Karpas-422 (cell line): ENCODE measurements around the gene PLPP3. TPM values are rescaled to one million over a fixed set of nuclear protein-coding genes. Genes with fewer than 3 reads are reported as not detected.

Experiments
- DNase-seq: peaks from one replicate; pipeline ENCODE4 v3.0.0-alpha.2; 2015
- H2AFZ ChIP-seq: fragments of 200-600 bp; sonication (generic); 2 replicates; pipeline ENCODE4 v1.6.1; 2014; ENCODE audit warnings: antibody characterized with exemption, low read length, mixed read lengths
- H3K27ac ChIP-seq: fragments of 200-600 bp; sonication (generic); 2 replicates; pipeline ENCODE4 v1.5.1; 2014; ENCODE audit warnings: mild to moderate bottlenecking, low read length, moderate library complexity
- H3K27me3 ChIP-seq: fragments of 200-600 bp; sonication (generic); 2 replicates; pipeline ENCODE4 v1.6.1; 2014; ENCODE audit warnings: low read length, mixed read lengths
- H3K36me3 ChIP-seq: fragments of 200-600 bp; sonication (generic); 2 replicates; pipeline ENCODE4 v1.6.1; 2014; ENCODE audit warnings: low read length, mixed read lengths; ENCODE audit not compliant: insufficient read depth
- H3K4me1 ChIP-seq: fragments of 200-600 bp; sonication (generic); 2 replicates; pipeline ENCODE4 v1.6.1; 2014; ENCODE audit warnings: mild to moderate bottlenecking, low read length, mixed read lengths
- H3K4me2 ChIP-seq: fragments of 200-600 bp; sonication (generic); 2 replicates; pipeline ENCODE4 v1.6.1; 2014; ENCODE audit warnings: low read length, low read depth, mild to moderate bottlenecking; ENCODE audit not compliant: poor library complexity, severe bottlenecking
- H3K4me3 ChIP-seq: fragments of 200-600 bp; sonication (generic); 2 replicates; pipeline ENCODE4 v1.5.1; 2014; ENCODE audit warnings: mild to moderate bottlenecking, antibody characterized with exemption, low read length, mixed read lengths
- H3K79me2 ChIP-seq: fragments of 200-600 bp; sonication (generic); 2 replicates; pipeline ENCODE4 v1.6.1; 2014; ENCODE audit warnings: mild to moderate bottlenecking, low read length, mixed read lengths
- H3K9ac ChIP-seq: fragments of 200-600 bp; sonication (generic); 2 replicates; pipeline ENCODE4 v1.6.0; 2014; ENCODE audit warnings: low read length
- H3K9me2 ChIP-seq: fragments of 200-600 bp; sonication (generic), shearing (Covaris generic); replicated peaks from 2 replicates; pipeline ENCODE4 v1.6.0; 2014; ENCODE audit warnings: mild to moderate bottlenecking, low read length, moderate library complexity; ENCODE audit not compliant: insufficient read depth
- H3K9me3 ChIP-seq: fragments of 300-700, 200-600 bp; sonication (generic); 2 replicates; pipeline ENCODE4 v1.6.1; 2014; ENCODE audit warnings: low read length, mixed read lengths
- H4K20me1 ChIP-seq: fragments of 200-600 bp; sonication (generic); 2 replicates; pipeline ENCODE4 v1.6.1; 2014; ENCODE audit warnings: mild to moderate bottlenecking, antibody characterized with exemption, low read length, low read depth; ENCODE audit not compliant: insufficient read depth
- total RNA-seq: library from RNA; depleted of rRNA; stranded (reverse); fragments of >200 nt; shearing (Covaris generic); gene quantifications from 2 replicates; pipeline ENCODE4 v1.2.3, GENCODE V29; 2014; ENCODE audit warnings: low replicate concordance

The PLPP3 gene
- total RNA-seq, 1 experiment from 2014 or later = 11.3 TPM

- Histone ChIP-seq H3K4me3 (no peak overlapping the region), H3K4me1 (peaks cover 23% of the 10 kb centered on the region), H4K20me1 (no peaks in the 10 kb centered on the region), H3K79me2 (no peaks in the 10 kb centered on the region), H3K27ac (no peak overlapping the region), H2AFZ (no peak overlapping the region), H3K36me3 (no peaks in the 10 kb centered on the region), H3K27me3 (no peaks in the 10 kb centered on the region), H3K9me3 (no peaks in the 10 kb centered on the region), H3K4me2 (no peak overlapping the region), H3K9ac (no peak overlapping the region), H3K9me2 (no peaks in the 10 kb centered on the region)
- DNase-seq = no peak
Observed at GRCh38 chr1:56531624-56532349, 47.6 kb downstream of the PLPP3 start.

DNA sequence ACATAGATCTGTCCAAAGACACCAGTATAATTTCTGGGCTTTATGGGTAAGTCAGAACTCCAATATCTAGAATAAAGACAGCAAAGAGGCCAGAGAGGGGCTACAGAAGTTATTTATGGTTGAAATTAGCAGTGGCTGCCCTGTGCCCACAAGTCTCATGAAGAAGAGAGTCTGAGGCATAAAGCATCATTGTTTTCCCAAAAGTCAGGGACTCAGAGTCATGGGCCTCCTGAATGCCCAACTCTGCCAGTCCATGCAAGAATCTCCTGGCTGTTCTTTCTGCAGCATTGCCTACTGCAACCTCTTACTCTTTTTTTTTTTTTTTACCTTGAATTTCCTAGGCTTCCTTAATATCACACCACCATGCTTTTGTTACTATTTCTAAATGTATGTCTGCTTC lies 49.6 kb downstream of the PLPP3 start:
- Histone ChIP-seq H3K27ac (no peak overlapping the region), H3K36me3 (no peaks in the 10 kb centered on the region), H3K9me2 (no peaks in the 10 kb centered on the region), H3K9ac (no peak overlapping the region), H4K20me1 (no peaks in the 10 kb centered on the region), H3K79me2 (no peaks in the 10 kb centered on the region), H3K27me3 (no peaks in the 10 kb centered on the region), H3K4me1 (peaks cover 43% of the 10 kb centered on the region), H3K9me3 (no peaks in the 10 kb centered on the region), H3K4me3 (no peak overlapping the region), H2AFZ (no peak overlapping the region), H3K4me2 (no peak overlapping the region)
- no peak for DNase-seq

DNA sequence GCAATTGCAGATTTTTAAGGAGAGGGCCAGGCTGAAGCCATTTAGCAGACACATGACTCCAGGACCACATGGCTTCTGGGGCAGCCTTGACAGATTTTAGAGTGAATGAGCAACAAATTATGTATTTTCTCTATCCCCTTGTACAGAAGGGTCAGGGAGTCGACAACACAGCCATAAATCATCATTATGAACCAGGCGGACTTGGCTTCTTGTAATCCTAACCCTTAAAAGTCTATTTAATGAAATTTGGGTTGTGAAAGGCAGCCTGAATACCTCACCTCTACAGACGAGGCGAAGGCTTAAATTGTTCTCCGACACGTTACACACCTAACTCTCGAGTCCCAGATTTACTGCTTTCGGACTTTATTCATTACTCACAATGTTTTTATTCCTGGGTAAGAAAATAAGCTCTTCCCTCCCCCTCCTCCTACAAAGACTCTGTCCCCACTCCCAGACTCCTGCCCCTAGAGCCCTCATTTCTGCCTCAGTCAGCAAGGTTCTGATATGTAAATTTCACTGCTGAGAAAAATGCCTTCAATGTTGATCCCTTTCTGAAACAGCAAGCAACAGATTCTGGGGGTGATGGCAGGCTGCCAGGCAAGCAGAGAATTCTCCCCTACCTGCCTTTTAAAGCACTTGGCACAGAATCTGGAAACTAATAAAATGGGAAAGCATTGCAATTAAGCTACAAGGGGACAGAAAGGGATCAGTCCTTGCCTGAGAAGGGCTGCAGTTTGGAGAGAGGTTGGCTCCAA lies 51.6 kb downstream of the PLPP3 start:
- no peaks in the 10 kb centered on the region for H3K36me3 ChIP-seq
- H3K79me2 ChIP-seq = no peaks in the 10 kb centered on the region
- H3K4me2 ChIP-seq = peak overlapping the region; percentile 70
- H3K27ac ChIP-seq = peak overlapping the region; percentile 69; the same call in 1 of the 2 replicates
- no peaks in the 10 kb centered on the region for H3K9me3 ChIP-seq
- H3K4me1 ChIP-seq = peaks cover 63% of the 10 kb centered on the region
- no peaks in the 10 kb centered on the region for H4K20me1 ChIP-seq
- no peaks in the 10 kb centered on the region for H3K9me2 ChIP-seq
- no peak overlapping the region for H3K4me3 ChIP-seq
- no peak overlapping the region for H2AFZ ChIP-seq
- H3K9ac ChIP-seq = no peak overlapping the region
- no peak for DNase-seq
- no peaks in the 10 kb centered on the region for H3K27me3 ChIP-seq

DNA sequence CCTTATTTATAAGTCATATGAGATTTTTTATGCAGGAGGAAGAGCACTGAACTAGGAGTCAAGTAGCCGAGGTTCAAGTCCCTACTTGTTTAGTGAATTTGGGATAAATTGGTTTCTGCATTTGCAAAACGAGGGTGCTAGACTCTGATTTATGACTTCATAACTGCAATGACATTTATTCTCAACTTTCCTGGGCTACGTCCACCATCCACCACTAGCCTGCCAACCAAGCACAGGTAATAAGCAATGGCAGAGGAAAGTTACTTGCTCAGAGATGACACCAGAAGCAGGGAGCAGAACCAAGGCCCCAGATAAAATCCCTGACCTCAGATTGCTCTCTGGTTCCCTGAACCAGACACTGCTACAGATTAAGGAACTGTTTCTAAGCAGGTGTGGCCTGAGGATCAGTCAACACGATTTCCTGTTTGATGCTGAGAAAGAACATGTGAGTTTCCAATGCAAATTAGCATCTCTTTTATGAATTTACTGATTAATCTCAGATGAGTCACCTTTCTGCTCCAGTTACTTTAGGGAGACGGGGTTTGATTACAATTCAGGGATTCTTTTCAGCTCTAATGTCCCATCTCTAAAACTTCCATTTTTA lies 52.7 kb downstream of the PLPP3 start:
- Histone ChIP-seq H3K4me1 (peaks cover 66% of the 10 kb centered on the region), H3K36me3 (no peaks in the 10 kb centered on the region), H3K4me2 (peak overlapping the region; percentile 70), H3K4me3 (peak overlapping the region; percentile 29), H4K20me1 (no peaks in the 10 kb centered on the region), H3K27ac (peak overlapping the region; percentile 69), H2AFZ (no peak overlapping the region), H3K79me2 (no peaks in the 10 kb centered on the region), H3K9ac (peak overlapping the region; percentile 47), H3K9me2 (no peaks in the 10 kb centered on the region), H3K9me3 (no peaks in the 10 kb centered on the region), H3K27me3 (no peaks in the 10 kb centered on the region)
- DNase-seq = peak; percentile 91

GRCh38 chr1:56525489-56526041 lies 53.8 kb downstream of the PLPP3 start:
- peaks cover 76% of the 10 kb centered on the region for H3K4me1 ChIP-seq
- no peaks in the 10 kb centered on the region for H3K36me3 ChIP-seq
- H3K9me3 ChIP-seq = no peaks in the 10 kb centered on the region
- H3K9me2 ChIP-seq = no peaks in the 10 kb centered on the region
- peak overlapping the region; percentile 78 for H2AFZ ChIP-seq
- H3K4me3 ChIP-seq = 0 out of 2 replicates have a peak overlapping the region, but pooled peaks have one; percentile 29
- no peaks in the 10 kb centered on the region for H3K79me2 ChIP-seq
- H3K27ac ChIP-seq = peak overlapping the region; percentile 69
- peak overlapping the region; percentile 70 for H3K4me2 ChIP-seq
- H4K20me1 ChIP-seq = no peaks in the 10 kb centered on the region
- H3K27me3 ChIP-seq = no peaks in the 10 kb centered on the region
- no peak overlapping the region; the same call in 1 of the 2 replicates for H3K9ac ChIP-seq
- DNase-seq = peak; percentile 58

GRCh38 chr1:56524263-56524662 lies 55.1 kb downstream of the PLPP3 start:
- Histone ChIP-seq H3K4me3 (no peak overlapping the region), H3K4me2 (peak overlapping the region; percentile 70), H3K9me3 (no peaks in the 10 kb centered on the region), H3K36me3 (no peaks in the 10 kb centered on the region), H3K27me3 (no peaks in the 10 kb centered on the region), H2AFZ (peak overlapping the region; percentile 16), H3K4me1 (peaks cover 89% of the 10 kb centered on the region), H3K9me2 (no peaks in the 10 kb centered on the region), H3K79me2 (no peaks in the 10 kb centered on the region), H4K20me1 (no peaks in the 10 kb centered on the region), H3K27ac (peak overlapping the region; percentile 69), H3K9ac (peak overlapping the region; percentile 25)
- DNase-seq = peak; percentile 68

DNA sequence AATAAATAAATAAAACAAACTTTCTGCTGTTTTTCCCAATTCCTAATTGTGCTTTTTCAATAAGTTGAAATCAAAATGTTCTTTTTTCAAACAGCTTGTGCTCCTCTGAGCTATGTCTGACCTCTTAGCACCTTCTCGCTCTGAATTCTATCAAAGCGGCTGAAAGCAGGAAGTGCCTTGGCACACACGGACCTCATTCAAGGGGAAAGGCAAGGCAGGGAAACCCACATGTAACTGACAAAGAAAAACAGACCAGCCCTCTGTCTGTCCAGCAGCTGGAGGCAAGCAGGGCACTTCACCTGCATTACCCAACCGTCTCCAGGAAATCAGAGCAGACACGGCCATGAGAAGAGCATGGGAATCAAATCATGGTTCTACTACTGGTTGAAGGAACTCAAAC lies 56.7 kb downstream of the PLPP3 start:
- Histone ChIP-seq H3K27me3 (no peaks in the 10 kb centered on the region), H3K79me2 (no peaks in the 10 kb centered on the region), H3K4me2 (no peak overlapping the region), H3K9me3 (no peaks in the 10 kb centered on the region), H3K36me3 (no peaks in the 10 kb centered on the region), H2AFZ (peak overlapping the region; percentile 65), H3K4me3 (no peak overlapping the region), H3K4me1 (peaks cover 96% of the 10 kb centered on the region), H4K20me1 (no peaks in the 10 kb centered on the region), H3K9ac (no peak overlapping the region), H3K9me2 (no peaks in the 10 kb centered on the region), H3K27ac (peak overlapping the region; percentile 74)
- DNase-seq = no peak
